HG02642 (cell line): ENCODE data around the gene TARS1.
"Not testable (repeated sequence)": the region's sequence is repeated elsewhere in the genome, so short reads cannot be mapped to it uniquely, and the experiment has no call there.

Experiments used
- ATAC-seq: cut with Tn5 transposase; IDR thresholded peaks from one replicate; pipeline ENCODE4 v1.9.1; 2021; ENCODE audit warnings: mild to moderate bottlenecking; ENCODE audit not compliant: unreplicated experiment, poor library complexity

The TARS1 gene

DNA sequence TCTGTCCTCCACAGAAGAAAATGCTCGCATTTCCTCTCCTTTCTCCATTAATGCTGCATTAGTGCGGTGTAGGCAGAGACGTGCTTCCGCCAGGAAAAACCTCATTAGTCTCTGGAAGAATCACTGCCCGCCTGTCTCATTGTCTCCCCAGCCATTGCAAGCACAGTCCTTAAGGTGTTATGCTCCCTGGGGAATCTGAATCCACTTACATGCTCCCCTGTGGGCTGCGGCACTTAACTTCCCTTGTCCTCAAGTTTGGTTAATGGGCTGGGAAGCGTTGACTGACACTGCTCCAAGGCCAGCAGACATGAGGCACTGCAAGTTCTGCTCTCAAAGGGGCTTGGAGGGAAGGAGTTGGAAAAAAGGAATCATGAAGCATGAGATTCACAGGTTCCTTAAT lies 41.6 kb downstream of the TARS1 start:
- ATAC-seq: no peak

DNA sequence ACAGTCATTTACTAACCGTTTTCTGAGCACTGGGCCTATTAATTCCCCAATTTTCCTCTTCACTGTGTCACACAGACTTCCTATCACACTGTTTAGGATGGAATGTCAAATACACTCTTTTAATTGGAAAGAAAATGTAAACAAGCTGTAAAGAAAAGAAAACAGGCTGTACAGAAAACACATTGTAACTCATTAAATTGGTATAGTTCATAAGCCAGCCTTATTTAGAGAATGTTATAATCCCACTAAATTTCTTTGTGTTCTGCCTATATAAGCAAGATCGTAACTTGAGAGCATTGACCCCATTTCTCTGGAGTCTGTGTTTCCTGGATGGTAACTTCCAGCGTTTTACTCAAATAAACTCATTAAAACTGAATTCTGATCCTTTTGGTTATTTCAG lies 46.5 kb downstream of the TARS1 start:
- ATAC-seq: no peak

DNA sequence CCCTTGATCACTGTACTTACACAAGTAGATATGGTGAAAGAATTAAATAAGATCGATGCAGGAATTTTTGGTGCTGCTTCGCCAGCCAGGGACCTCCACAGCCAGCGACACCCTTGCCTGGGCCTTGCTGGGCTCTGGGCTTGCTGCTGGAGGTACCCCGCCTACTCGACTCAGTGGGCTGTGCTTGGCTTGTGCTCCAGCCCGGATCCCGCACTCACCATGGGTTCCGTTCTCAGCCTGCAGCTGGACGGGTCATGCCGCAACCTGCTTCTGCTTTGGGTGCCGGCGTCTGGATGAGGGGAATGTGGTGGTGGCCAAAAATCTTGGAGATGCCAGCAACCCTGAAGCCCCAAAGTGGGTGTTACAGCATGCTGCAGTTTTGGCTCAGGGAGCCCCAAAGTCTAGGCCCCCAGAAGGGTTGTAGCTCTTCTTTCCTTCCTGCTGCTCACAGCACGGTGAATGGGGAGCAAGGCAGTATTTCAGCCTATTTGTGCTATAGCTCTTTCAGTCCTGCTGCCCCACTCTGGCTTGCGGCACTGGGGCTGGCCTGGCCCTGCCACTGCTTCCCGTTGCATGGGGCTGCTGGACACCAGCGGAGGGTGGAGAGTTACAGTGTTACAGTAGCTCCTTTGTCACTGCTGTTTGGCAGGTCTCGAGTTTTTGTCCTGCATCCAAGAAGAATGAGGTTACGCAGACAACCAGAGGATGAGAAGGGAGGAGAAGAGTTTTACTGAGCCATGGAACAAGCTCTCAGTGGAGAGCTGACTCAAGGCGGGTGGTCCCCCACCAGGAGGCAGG lies 48.0 kb downstream of the TARS1 start:
- no peak for ATAC-seq

DNA sequence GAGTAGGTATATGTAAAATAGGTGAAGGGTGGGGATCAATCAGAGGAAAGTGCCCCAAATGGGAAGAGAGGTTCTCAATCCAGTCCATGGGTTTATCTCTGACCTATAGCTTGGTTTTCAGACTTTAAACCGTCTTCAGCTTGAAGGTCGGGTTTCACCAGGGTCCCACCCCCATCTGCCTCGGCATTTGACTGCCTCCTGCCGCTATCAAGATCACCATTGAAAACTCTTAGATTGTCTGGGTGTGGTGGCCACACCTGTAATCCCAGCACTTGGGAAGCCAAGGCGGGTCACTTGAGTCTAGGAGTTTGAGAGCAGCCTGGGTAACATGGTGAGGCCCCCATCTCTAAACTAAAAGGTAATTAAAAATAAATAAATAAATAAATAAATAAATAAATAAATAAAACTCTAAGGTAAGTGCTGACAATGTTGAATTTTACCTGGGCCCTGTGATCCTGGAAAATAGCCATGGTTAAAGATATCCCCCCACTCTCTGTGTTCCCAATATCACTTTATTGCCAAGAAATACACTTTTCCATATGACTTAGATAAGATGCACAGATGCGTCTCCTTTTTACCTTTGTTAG lies 48.8 kb downstream of the TARS1 start:
- ATAC-seq: no peak

DNA sequence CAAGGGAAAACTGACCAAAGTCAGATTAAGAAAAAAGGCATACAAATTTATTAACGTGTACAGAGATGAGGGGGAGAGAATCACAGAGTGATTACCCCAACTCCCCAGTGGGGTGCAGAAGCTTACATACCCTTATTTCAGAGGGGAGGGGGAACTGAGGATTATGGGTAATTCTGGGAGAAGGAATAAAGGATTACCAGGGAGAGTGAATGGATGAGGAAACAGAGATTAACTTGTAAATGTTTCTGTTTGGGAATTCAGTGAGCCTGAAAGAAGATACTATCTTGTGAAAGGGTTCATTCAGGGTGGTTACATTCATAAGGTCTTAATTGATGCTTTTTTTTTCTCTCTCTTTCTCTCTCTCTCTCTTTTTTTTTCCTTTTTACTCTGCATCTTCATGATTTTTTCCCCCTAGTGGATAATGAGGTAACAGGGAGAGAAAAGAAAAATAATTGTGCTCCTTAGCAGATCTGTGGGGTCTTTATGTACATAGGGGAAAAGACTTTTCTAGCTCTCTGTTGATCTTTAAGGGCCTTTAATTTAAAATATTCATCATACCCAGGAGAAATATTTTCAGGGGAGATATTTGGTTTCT lies 49.4 kb downstream of the TARS1 start:
- no peak for ATAC-seq

DNA sequence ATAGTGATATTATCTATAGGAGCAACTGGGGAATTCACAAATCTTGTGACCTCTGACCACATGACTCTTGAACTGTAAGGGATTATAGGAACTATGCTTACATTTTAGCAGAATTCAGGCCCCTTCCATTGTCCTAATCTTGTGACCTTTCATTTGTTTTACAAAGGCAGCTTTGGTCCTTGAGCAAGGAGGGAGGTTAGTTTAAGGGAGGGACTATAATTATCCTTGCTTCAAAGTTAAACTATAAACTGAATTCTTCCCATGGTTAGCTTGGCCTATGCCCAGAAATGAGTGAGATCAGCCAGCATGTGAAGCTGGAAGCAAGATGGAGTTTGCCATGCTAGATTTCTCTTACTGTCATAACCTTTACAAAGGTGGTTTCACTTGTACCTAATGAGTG lies 51.2 kb downstream of the TARS1 start:
- no peak for ATAC-seq

DNA sequence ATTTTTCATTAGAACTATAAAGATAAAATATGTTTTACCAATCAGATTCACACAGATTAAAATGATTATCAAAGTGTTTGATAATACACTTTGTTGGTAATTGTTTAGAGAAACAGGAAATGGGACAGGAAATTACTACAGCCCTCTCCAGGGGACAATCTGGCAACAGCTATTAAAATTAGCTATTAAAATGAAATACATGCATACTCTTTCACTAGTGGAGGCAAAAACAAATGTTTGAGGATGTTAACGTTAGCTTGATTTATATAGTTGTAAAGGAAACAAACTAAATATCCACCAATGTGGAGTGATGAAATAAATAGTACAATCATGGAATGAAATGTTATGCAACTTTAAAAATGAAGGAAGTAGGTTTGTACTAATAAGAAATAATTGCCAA lies 53.7 kb downstream of the TARS1 start:
- no peak for ATAC-seq

DNA sequence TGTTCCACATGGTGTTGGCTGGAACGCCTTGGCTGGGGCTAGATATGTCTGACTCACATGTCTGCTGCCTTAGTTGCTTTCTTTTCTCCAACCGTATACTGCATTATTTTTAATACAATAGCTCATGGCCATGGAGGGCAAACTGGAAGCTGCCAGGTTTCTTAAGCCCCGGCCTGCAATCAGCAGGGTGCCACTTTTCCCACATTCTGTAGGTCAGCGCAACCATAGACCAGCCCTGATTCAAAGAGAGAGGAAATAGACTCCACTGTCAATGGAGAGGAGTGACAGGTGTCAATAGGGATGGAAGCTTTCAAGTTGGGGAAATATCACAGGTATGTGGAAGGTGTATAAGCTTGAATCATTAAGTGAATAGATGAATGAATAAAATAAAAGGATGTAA lies 60.5 kb downstream of the TARS1 start:
- no peak for ATAC-seq

DNA sequence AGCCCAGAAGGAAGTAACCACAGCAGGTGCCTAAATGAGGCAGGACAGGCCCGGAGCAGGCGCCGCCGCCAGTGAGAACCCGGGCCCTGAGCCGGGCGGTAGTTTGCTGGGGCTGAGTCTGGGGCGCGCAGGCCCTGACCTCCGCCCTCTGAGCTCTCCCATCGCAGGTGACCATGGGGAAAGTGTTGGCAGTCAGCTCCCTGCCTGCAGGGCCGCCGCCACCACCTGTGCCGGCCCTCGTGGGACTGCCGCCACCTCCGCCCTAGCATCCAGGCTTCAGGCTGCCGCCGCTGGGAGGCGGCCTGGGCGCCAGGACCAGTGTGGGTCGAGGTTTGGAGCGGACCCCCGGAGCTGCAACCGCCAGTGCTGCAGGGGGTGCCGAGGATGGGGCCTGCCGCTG lies 61.1 kb downstream of the TARS1 start:
- ATAC-seq: no peak

DNA sequence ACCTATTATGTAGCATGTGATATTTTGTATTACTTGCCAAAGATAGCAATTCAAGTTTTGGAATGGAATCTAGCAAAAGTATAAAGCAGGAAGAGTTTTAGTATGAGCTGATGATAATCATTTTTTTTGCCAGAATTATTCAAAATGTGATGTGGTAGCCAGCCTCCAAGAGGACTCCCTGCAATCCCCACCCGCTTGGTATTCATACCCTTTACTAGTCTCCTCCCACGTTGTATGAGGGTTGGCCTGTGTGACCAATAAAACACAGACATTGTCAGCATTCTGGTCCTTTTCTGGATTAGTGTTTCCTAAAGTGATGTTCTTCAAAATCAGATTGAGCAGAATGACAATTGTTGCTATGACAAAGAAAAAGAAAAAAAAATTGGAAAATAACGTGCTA lies 63.8 kb downstream of the TARS1 start:
- no peak for ATAC-seq

DNA sequence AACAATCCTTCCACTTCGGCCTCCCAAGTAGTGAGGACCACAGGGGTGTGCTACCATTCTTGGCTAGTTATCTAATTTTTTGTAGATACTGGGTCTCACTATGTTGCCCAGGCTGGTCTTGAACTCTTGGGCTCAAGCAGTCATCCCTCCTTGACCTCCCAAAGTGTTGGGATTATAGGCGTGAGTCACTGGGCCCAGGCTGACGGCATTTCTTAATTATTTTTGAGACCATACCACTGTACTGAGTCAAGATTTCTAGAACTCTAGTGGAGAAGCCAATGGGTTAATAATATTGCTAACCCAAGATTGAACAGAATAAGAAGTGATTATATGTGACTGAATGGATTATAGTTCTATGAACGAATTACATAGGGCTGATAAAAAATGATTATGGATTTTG lies 66.7 kb downstream of the TARS1 start:
- ATAC-seq: no peak

DNA sequence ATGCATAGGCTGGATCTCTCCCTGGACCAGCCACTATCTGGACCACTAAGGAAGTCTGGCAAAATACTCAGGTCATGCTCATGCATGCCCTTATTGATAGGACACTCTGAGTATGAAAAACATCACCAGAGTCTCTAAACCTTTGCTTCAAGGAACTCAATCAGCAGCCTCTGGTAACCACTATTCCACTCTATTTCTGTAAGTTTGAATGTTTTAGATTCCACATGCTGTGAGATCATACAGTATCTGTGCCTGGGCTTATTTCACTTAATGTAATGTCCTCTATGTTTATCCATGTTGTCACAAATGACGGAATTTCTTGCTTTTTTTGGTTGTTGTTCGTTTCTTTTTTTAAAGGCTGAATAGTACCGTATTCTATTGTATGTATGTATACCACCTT lies 68.3 kb downstream of the TARS1 start:
- no peak for ATAC-seq

DNA sequence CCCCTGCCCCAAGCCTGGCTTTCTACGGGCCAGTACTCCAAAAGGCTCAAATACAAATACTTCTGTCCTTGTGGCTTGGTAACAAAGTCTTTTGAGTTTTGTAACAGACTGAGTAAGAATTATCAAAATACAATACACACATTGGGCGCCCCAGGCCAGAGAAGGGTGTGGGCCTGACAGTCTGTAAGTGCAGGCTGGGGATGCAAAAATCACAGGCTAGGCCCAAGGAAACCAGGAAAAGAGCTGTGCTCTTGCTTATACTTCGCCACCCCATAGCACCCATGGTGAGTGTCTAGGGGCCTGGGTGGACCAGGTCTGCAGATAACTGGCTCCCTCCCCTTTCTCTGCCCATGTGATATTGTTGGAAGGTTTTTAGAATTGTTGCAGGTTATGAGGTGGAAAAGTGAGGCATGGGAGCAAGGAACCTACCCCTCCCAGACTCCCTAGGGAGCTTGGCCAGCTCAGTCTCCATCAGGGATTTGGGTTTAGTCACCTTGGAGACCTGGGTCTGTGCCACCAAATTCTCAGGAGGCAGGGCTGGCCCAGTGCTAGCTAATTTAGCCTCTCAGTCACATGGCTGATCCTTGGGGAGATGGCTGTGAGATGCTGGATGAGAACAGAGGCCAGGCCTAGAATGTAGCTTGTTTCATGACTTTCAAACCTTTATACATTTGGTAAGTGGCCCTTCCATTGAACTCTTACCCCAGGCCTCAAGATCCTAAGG lies 72.9 kb downstream of the TARS1 start:
- no peak for ATAC-seq

DNA sequence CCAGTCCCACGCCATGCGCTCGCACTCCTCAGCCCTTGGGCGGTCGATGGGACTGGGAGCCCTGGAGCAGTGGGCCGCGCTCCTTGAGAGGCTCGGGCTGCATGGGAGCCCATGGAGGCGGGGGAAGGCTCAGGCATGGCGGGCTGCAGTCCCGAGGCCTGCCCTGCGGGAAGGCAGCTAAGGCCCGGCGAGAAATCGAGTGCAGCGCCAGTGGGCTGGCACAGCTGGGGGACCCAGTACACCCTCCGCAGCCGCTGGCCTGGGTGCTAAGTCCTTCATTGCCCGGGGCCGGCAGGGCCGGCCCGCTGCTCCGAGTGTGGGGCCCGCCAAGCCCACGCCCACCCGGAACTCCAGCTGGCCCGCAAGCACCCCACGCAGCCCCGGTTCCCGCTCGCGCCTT lies 74.6 kb downstream of the TARS1 start:
- not testable (repeated sequence) for ATAC-seq

DNA sequence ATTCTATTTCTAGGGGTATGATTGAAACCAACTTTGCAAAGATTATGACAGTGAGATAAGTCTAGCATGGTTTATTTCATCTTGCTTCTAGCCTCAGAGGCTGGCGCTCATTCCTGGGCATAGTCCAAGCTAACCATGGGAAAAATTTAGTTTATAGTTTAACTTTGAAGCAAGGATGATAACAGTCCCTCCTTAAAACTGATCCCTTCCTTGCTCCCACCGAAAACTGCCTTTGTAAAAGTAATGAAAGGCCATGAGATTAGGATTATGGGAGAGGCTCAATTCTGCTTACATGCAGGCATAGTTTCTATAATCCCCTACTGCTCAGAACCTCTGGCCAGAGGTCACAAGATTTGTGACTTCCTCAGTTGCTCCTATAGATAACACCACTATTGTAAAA lies 75.7 kb downstream of the TARS1 start:
- ATAC-seq: no peak
